Neural progenitor cell (in vitro differentiated cells): ENCODE results near the gene HSD17B7.

ENCODE experiments used
- EZH2 ChIP-seq: fragments of 200-600 bp; sonication (generic); IDR thresholded peaks from 2 replicates; pipeline ENCODE4 v1.6.1; 2017; ENCODE audit warnings: antibody characterized with exemption, mild to moderate bottlenecking, moderate library complexity
- TF ChIP-seq, protein P1 (sequence below): fragments of 200-600 bp; sonication (generic); IDR thresholded peaks from 2 replicates; pipeline ENCODE4 v1.5.1; 2017; ENCODE audit warnings: antibody characterized with exemption, mild to moderate bottlenecking

GRCh38 chr1:162765788-162766187 is 24.7 kb upstream of the HSD17B7 start:
- no peak for TF ChIP-seq EZH2
- TF ChIP-seq, protein P1, sequence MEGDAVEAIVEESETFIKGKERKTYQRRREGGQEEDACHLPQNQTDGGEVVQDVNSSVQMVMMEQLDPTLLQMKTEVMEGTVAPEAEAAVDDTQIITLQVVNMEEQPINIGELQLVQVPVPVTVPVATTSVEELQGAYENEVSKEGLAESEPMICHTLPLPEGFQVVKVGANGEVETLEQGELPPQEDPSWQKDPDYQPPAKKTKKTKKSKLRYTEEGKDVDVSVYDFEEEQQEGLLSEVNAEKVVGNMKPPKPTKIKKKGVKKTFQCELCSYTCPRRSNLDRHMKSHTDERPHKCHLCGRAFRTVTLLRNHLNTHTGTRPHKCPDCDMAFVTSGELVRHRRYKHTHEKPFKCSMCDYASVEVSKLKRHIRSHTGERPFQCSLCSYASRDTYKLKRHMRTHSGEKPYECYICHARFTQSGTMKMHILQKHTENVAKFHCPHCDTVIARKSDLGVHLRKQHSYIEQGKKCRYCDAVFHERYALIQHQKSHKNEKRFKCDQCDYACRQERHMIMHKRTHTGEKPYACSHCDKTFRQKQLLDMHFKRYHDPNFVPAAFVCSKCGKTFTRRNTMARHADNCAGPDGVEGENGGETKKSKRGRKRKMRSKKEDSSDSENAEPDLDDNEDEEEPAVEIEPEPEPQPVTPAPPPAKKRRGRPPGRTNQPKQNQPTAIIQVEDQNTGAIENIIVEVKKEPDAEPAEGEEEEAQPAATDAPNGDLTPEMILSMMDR, result no peak
